Measurements from ENCODE around the gene CASS4. TPM values are rescaled to one million over a fixed set of nuclear protein-coding genes. Genes with fewer than 3 reads are reported as not detected.

The CASS4 gene
- total RNA-seq, 1 experiment from 2014 or later: 0.15 TPM

GRCh38 chr20:56431471-56431870 lies 19.4 kb downstream of the CASS4 start:
- H3K36me3 ChIP-seq (ENCODE audit: control insufficient read depth, insufficient read depth, low read length): no peaks in the 10 kb centered on the region
- no peak for ATAC-seq
- no peaks in the 10 kb centered on the region for H3K27me3 ChIP-seq (ENCODE audit: control insufficient read depth, insufficient read depth, low read length)
- H3K4me1 ChIP-seq (ENCODE audit: control insufficient read depth, insufficient read depth, low read length): no peaks in the 10 kb centered on the region
- no peaks in the 10 kb centered on the region for H3K9me3 ChIP-seq (ENCODE audit: control insufficient read depth, insufficient read depth, low read depth, low read length)
- CTCF ChIA-PET: no interaction called here
- POLR2A ChIA-PET: no interaction called here
- H3K4me3 ChIP-seq (ENCODE audit: low read depth in 2 of 2, low read length in 2 of 2): no peak overlapping the region
- BruUV-seq (replicated peaks): no TSS peak
- TF ChIP-seq TCF7L2 (IDR thresholded peaks at IDR 0.05; ENCODE audit: low read depth, low read length): no peak
- TF ChIP-seq CTCF (IDR thresholded peaks at IDR 0.05): no peak
- TF ChIP-seq SIN3A (IDR thresholded peaks at IDR 0.05; ENCODE audit: borderline replicate concordance, insufficient read depth, low read depth, low read length): no peak
- TF ChIP-seq POLR2AphosphoS5 (IDR thresholded peaks at IDR 0.05; ENCODE audit: low read depth, low read length): no peak
- TF ChIP-seq REST (IDR thresholded peaks at IDR 0.05; ENCODE audit: insufficient read depth in 1 of 2, low read depth in 2 of 2, low read length in 1 of 2): no peak
- intact Hi-C loops (cut with micrococcal nuclease; ENCODE audit: unreplicated experiment) (no loop called here), in situ Hi-C loops (cut with HindIII; ENCODE audit: low pct_unique_long_range_greater_than_20kb, low sequenced_read_pairs) (no loop called here)
- no peak overlapping the region for H3K27ac ChIP-seq (ENCODE audit: low read length)
- DNase-seq (ENCODE audit: low read depth, low spot score): no peak

- in situ Hi-C loops (cut with HindIII; ENCODE audit: low pct_unique_long_range_greater_than_20kb, low sequenced_read_pairs) (no loop called here), intact Hi-C loops (cut with micrococcal nuclease; ENCODE audit: unreplicated experiment) (no loop called here)
- ATAC-seq: no peak
- no peak for TF ChIP-seq SIN3A (IDR thresholded peaks at IDR 0.05; ENCODE audit: borderline replicate concordance, insufficient read depth, low read depth, low read length)
- H3K27me3 ChIP-seq (ENCODE audit: control insufficient read depth, insufficient read depth, low read length): no peaks in the 10 kb centered on the region
- no peaks in the 10 kb centered on the region for H3K4me1 ChIP-seq (ENCODE audit: control insufficient read depth, insufficient read depth, low read length)
- H3K9me3 ChIP-seq (ENCODE audit: control insufficient read depth, insufficient read depth, low read depth, low read length): no peaks in the 10 kb centered on the region
- no peak overlapping the region for H3K27ac ChIP-seq (ENCODE audit: low read length)
- no TSS peak for BruUV-seq (replicated peaks)
- no peaks in the 10 kb centered on the region for H3K36me3 ChIP-seq (ENCODE audit: control insufficient read depth, insufficient read depth, low read length)
- CTCF ChIA-PET: no interaction called here
- POLR2A ChIA-PET: no interaction called here
- DNase-seq (ENCODE audit: low read depth, low spot score): no peak
- no peak overlapping the region for H3K4me3 ChIP-seq (ENCODE audit: low read depth in 2 of 2, low read length in 2 of 2)
Measured at GRCh38 chr20:56433221-56433879, 21.3 kb downstream of the CASS4 start.

- intact Hi-C loops (cut with micrococcal nuclease; ENCODE audit: unreplicated experiment) (no loop called here), in situ Hi-C loops (cut with HindIII; ENCODE audit: low pct_unique_long_range_greater_than_20kb, low sequenced_read_pairs) (no loop called here)
- no peak for DNase-seq (ENCODE audit: low read depth, low spot score)
- TF ChIP-seq SIN3A (IDR thresholded peaks at IDR 0.05; ENCODE audit: borderline replicate concordance, insufficient read depth, low read depth, low read length) (no peak), CTCF (IDR thresholded peaks at IDR 0.05) (no peak), REST (IDR thresholded peaks at IDR 0.05; ENCODE audit: insufficient read depth in 1 of 2, low read depth in 2 of 2, low read length in 1 of 2) (no peak), POLR2AphosphoS5 (IDR thresholded peaks at IDR 0.05; ENCODE audit: low read depth, low read length) (no peak), TCF7L2 (IDR thresholded peaks at IDR 0.05; ENCODE audit: low read depth, low read length) (no peak)
- Histone ChIP-seq H3K36me3 (ENCODE audit: control insufficient read depth, insufficient read depth, low read length) (no peaks in the 10 kb centered on the region), H3K4me1 (ENCODE audit: control insufficient read depth, insufficient read depth, low read length) (no peaks in the 10 kb centered on the region), H3K4me3 (ENCODE audit: low read depth in 2 of 2, low read length in 2 of 2) (no peak overlapping the region), H3K27ac (ENCODE audit: low read length) (no peak overlapping the region), H3K9me3 (ENCODE audit: control insufficient read depth, insufficient read depth, low read depth, low read length) (no peaks in the 10 kb centered on the region), H3K27me3 (ENCODE audit: control insufficient read depth, insufficient read depth, low read length) (no peaks in the 10 kb centered on the region)
- POLR2A ChIA-PET: no interaction called here
- CTCF ChIA-PET: interaction anchor here (0.7 kb wide), 1 partner anchor 53 kb away, joined by 3 read pairs; no protein-coding TSS in a partner anchor
- no peak for ATAC-seq
- BruUV-seq (replicated peaks): no TSS peak
Measured at GRCh38 chr20:56433880-56434255, 21.8 kb downstream of the CASS4 start.

Measured in Panc1 (cell line).